Left lung (tissue), 10 donors: ENCODE measurements around the gene DDC. TPM values are rescaled to one million over a fixed set of nuclear protein-coding genes. Genes with fewer than 3 reads are reported as not detected.

ENCODE experiments used
- ATAC-seq: fragments of 200-7000 bp; cut with Tn5 transposase; one replicate; pipeline ENCODE4 v1.9.1; 2020; ENCODE audit warnings: moderate library complexity
- DNase-seq, 4 donors: peaks; one replicate each; pipeline ENCODE4 v3.0.0-alpha.2; 2013 to 2020
- H3K27ac ChIP-seq, 2 donors: fragments of 200-600 bp; sonication (generic) in 1 of 2; one replicate each; pipeline versions ENCODE4 v1.5.0 to v1.8.0; 2020 to 2021
- H3K27me3 ChIP-seq, 2 donors: fragments of 200-600 bp; sonication (generic) in 1 of 2; one replicate each; pipeline versions ENCODE4 v1.5.0 to v1.8.0; 2020 to 2021
- H3K36me3 ChIP-seq, 2 donors: fragments of 200-600 bp; sonication (generic) in 1 of 2; one replicate each; pipeline versions ENCODE4 v1.5.0 to v1.8.0; 2020 to 2021
- H3K4me1 ChIP-seq, 2 donors: fragments of 200-600 bp; one replicate each; pipeline ENCODE4 v1.8.0; 2021
- H3K4me3 ChIP-seq, 2 donors: fragments of 200-600 bp; sonication (generic) in 1 of 2; one replicate each; pipeline versions ENCODE4 v1.5.0 to v1.8.0; 2020 to 2021; ENCODE audit warnings: mild to moderate bottlenecking in 1 of 2
- H3K9me3 ChIP-seq, 2 donors: fragments of 200-600 bp; sonication (generic) in 1 of 2; one replicate each; pipeline versions ENCODE4 v1.5.0 to v1.8.0; 2020 to 2021
- CTCF ChIP-seq, 2 donors: fragments of 200-600 bp; sonication (generic) in 1 of 2; IDR thresholded peaks; one replicate each; pipeline versions ENCODE4 v1.5.0 to v1.8.0; 2021; ENCODE audit warnings: antibody characterized with exemption in 2 of 2
- intact Hi-C, 2 donors: fragments of 100-400 bp; cut with DNase I; formaldehyde crosslinking; loops; one replicate each; pipeline versions ENCODE4 v1.11.2 to v1.14.2; 2022
- polyA plus RNA-seq, 6 donors: library from polyadenylated mRNA; unstranded; fragments of 120-200 nt; gene quantifications; one replicate each; pipeline ENCODE4 v1.2.1, GENCODE V29; 2013; ENCODE audit not compliant: insufficient read length in 6 of 6
- total RNA-seq, 2 donors: library from RNA; stranded (reverse); fragmentation: NEBNext Ultra II Directional; extraction: Animal tissue kit (Norgen Biotek cat#: 25700); gene quantifications; one replicate each; pipeline ENCODE4 v1.2.1, GENCODE V29; 2021
- donor health status: DM: no; HTN: yes; CAD: no.
- donor health status: DM: no; HTN: no; CAD: no.

The DDC gene
- total and polyA plus RNA-seq, 8 donors: 0.90 to 17.6 (median 9.2) TPM

- TF ChIP-seq CTCF (IDR thresholded peaks at IDR 0.05): no peak
- no peaks in the 10 kb centered on the region for H3K36me3 ChIP-seq
- H3K27ac ChIP-seq: no peak overlapping the region
- no peak overlapping the region for H3K4me3 ChIP-seq
- intact Hi-C loops: no loop called here
- peaks cover 0 to 4% of the 10 kb centered on the region in 2 donors for H3K27me3 ChIP-seq
- H3K4me1 ChIP-seq: no peaks in the 10 kb centered on the region
- no peaks in the 10 kb centered on the region for H3K9me3 ChIP-seq
- ATAC-seq (no peak), DNase-seq (no peak)
Observed at GRCh38 chr7:50558294-50559053, 6.7 kb downstream of the DDC start.

- ATAC-seq: no peak
- intact Hi-C loops: no loop called here
- Histone ChIP-seq H3K9me3 (no peaks in the 10 kb centered on the region), H3K4me1 (no peaks in the 10 kb centered on the region), H3K27ac (no peak overlapping the region), H3K36me3 (no peaks in the 10 kb centered on the region), H3K27me3 (peaks cover 0 to 4% of the 10 kb centered on the region in 2 donors), H3K4me3 (no peak overlapping the region)
- TF ChIP-seq CTCF (IDR thresholded peaks at IDR 0.05): no peak
- DNase-seq: peak in 2 of 4 donors; percentile 33 to 41
Observed at GRCh38 chr7:50557099-50557498, 8.1 kb downstream of the DDC start.

- intact Hi-C loops: no loop called here
- Histone ChIP-seq H3K27ac (no peak overlapping the region), H3K36me3 (no peaks in the 10 kb centered on the region), H3K4me3 (no peak overlapping the region), H3K27me3 (peaks cover 0 to 4% of the 10 kb centered on the region in 2 donors), H3K9me3 (no peaks in the 10 kb centered on the region), H3K4me1 (no peaks in the 10 kb centered on the region)
- ATAC-seq: no peak
- no peak for TF ChIP-seq CTCF (IDR thresholded peaks at IDR 0.05)
- peak in 2 of 4 donors; percentile 9 to 29 for DNase-seq
Observed at GRCh38 chr7:50556247-50556991, 8.8 kb downstream of the DDC start.

GRCh38 chr7:50555594-50556140 is 9.5 kb downstream of the DDC start:
- no peaks in the 10 kb centered on the region for H3K36me3 ChIP-seq
- no peak for DNase-seq
- H3K4me1 ChIP-seq: no peaks in the 10 kb centered on the region
- no peak overlapping the region for H3K4me3 ChIP-seq
- no peak for ATAC-seq
- no peak for TF ChIP-seq CTCF (IDR thresholded peaks at IDR 0.05)
- no peak overlapping the region for H3K27ac ChIP-seq
- H3K9me3 ChIP-seq: no peaks in the 10 kb centered on the region
- peaks cover 0 to 4% of the 10 kb centered on the region in 2 donors for H3K27me3 ChIP-seq
- intact Hi-C loops: no loop called here
